OCI-LY1 (cell line): Measurements from ENCODE around the gene SLC25A10.

Experiments
- H2AFZ ChIP-seq: fragments of 200-600 bp; sonication (generic), shearing (Covaris generic); 2 replicates; pipeline ENCODE4 v1.6.0; 2014; ENCODE audit warnings: antibody characterized with exemption, mild to moderate bottlenecking, low read length
- H3F3A ChIP-seq: fragments of 200-600 bp; sonication (generic), shearing (Covaris generic); 2 replicates; pipeline ENCODE4 v1.6.0; 2014; ENCODE audit warnings: mild to moderate bottlenecking, antibody characterized with exemption, low read length, moderate library complexity; ENCODE audit not compliant: insufficient read depth
- H3K27ac ChIP-seq: fragments of 200-600 bp; sonication (generic); 2 replicates; pipeline ENCODE4 v1.5.1; 2014; ENCODE audit warnings: low read length, mixed run types, mild to moderate bottlenecking, low read depth; ENCODE audit not compliant: poor library complexity, severe bottlenecking
- H3K27me3 ChIP-seq: fragments of 200-600 bp; sonication (generic); 2 replicates; pipeline ENCODE4 v1.6.0; 2014; ENCODE audit warnings: antibody characterized with exemption, mild to moderate bottlenecking, low read length, moderate library complexity; ENCODE audit not compliant: insufficient read depth
- H3K36me3 ChIP-seq: fragments of 200-600 bp; sonication (generic); 2 replicates; pipeline ENCODE4 v1.6.1; 2014; ENCODE audit warnings: mild to moderate bottlenecking, antibody characterized with exemption, low read length, moderate library complexity, mixed read lengths; ENCODE audit not compliant: insufficient read depth
- H3K4me1 ChIP-seq: fragments of 200-600 bp; sonication (generic); 2 replicates; pipeline ENCODE4 v1.5.1; 2014; ENCODE audit warnings: mild to moderate bottlenecking, low read length, moderate library complexity; ENCODE audit not compliant: insufficient read depth, severe bottlenecking
- H3K4me2 ChIP-seq: fragments of 200-600 bp; sonication (generic), shearing (Covaris generic); 2 replicates; pipeline ENCODE4 v1.6.1; 2014; ENCODE audit warnings: low read length
- H3K4me3 ChIP-seq: fragments of 200-600 bp; sonication (generic); 2 replicates; pipeline ENCODE4 v1.5.1; 2014; ENCODE audit warnings: low read length, low read depth, mild to moderate bottlenecking, mixed read lengths; ENCODE audit not compliant: poor library complexity, severe bottlenecking
- H3K79me2 ChIP-seq: fragments of 200-600 bp; shearing (Covaris generic); 2 replicates; pipeline ENCODE4 v1.6.1; 2016; ENCODE audit warnings: mixed run types, low read length, mixed read lengths; ENCODE audit not compliant: insufficient read depth
- H3K9ac ChIP-seq: fragments of 200-600 bp; sonication (generic), shearing (Covaris generic); 2 replicates; pipeline ENCODE4 v1.6.1; 2014; ENCODE audit warnings: mild to moderate bottlenecking, low read length, mixed read lengths
- H3K9me2 ChIP-seq: fragments of 200-600 bp; sonication (generic), shearing (Covaris generic); 2 replicates; pipeline ENCODE4 v1.6.1; 2014; ENCODE audit warnings: low read depth, mild to moderate bottlenecking, low read length, mixed read lengths
- H3K9me3 ChIP-seq: fragments of 200-600 bp; shearing (Covaris generic); 2 replicates; pipeline ENCODE4 v1.6.1; 2014; ENCODE audit warnings: low read length, mixed read lengths
- H4K20me1 ChIP-seq: fragments of 200-600 bp; sonication (generic), shearing (Covaris generic); 2 replicates; pipeline ENCODE4 v1.6.0; 2016; ENCODE audit warnings: mild to moderate bottlenecking, low read length; ENCODE audit not compliant: insufficient read depth
- CTCF ChIP-seq: fragments of 200-600 bp; sonication (generic), shearing (Covaris generic); IDR thresholded peaks from 2 replicates; pipeline ENCODE4 v1.5.1; 2017; ENCODE audit warnings: mild to moderate bottlenecking, antibody characterized with exemption, low read length, moderate library complexity, mixed read lengths
- EZH2 ChIP-seq: fragments of 200-600 bp; sonication (generic), shearing (Covaris generic); IDR thresholded peaks from 2 replicates; pipeline ENCODE4 v1.8.0; 2017; ENCODE audit warnings: borderline replicate concordance, mixed run types, mild to moderate bottlenecking, antibody characterized with exemption, low read length, moderate library complexity, mixed read lengths

SLC25A10 gene

DNA sequence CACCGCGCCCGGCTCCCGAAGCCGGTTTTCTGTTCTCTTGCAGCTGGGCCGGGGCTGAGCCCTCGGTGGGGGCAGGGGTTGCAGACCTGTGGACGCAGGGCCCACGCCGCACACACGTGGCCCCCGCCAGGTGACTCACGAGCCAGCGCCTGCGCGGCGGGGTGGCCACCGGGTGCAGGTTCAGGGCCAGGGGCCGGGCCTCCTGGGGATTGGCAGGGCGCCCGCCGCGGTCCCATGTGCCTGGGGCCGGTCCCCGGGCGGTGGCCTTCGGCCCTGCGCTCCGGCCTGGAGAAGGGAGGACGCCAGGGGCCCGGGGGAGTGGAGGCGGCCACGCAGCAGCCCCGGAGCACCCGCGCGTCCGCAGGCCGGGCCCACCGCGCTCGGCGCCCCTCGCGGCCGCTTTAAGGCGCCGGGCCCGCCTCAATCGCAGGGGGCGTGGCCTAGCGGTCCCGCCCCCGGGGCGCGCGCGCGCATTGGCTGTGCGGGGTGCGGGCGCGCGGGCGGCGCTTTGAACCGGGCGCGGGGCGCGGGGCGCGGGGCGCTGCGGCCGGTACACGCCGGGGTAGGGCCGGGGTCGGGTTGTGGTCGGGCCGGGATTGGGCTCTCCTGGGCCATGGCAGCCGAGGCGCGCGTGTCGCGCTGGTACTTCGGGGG lies at the start of gene SLC25A10:
TSS of gene SLC25A10 (plus strand) at position 471 of the 654 bp plus-strand sequence. CDS start at position 614, 143 bp downstream.
- Histone ChIP-seq H3K27ac (peak within 1 kb of the TSS; percentile 73), H3K79me2 (no peaks in the 10 kb centered on the region), H3K27me3 (no peaks in the 10 kb centered on the region), H3K4me2 (peak within 1 kb of the TSS; percentile 96), H3K4me1 (peaks cover 36% of the 10 kb centered on the region), H4K20me1 (no peaks in the 10 kb centered on the region), H3K9ac (peak within 1 kb of the TSS; percentile 75), H3K4me3 (peak within 1 kb of the TSS; percentile 92), H3K9me3 (no peaks in the 10 kb centered on the region), H2AFZ (no peak within 1 kb of the TSS), H3K36me3 (peaks cover 20% of the 10 kb centered on the region), H3K9me2 (no peaks in the 10 kb centered on the region), H3F3A (0 out of 2 replicates have a peak, but pooled peaks cover 4% of the 10 kb centered on the region)
- no peak for TF ChIP-seq CTCF
- no peak for TF ChIP-seq EZH2

DNA sequence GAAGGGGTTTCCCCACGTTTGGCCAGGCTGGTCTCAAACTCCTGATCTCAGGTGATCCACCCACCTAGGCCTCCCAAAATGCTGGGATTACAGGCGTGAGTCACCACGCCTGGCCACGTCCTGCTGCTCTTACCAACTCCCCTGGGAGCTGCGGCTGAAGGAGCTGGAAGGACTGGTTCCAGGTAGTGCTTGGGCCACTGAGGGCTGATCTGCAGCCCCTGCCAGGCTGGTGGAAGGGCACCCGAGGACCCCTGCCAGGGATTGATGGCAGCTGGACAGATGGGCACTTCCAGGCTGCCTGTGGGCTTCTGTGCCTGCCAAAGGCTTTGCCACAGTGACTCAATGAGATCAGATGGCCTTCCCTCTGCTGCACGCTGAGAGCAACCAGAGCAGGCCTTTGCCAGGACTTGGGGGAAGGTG lies 48.0 kb upstream of the SLC25A10 start:
- Histone ChIP-seq H3K9me2 (no peaks in the 10 kb centered on the region), H3K79me2 (no peaks in the 10 kb centered on the region; the same call in 1 of the 2 replicates), H3K27me3 (no peaks in the 10 kb centered on the region), H3K27ac (no peak overlapping the region), H3K4me2 (no peak overlapping the region), H4K20me1 (no peaks in the 10 kb centered on the region), H3K9ac (no peak overlapping the region), H3K9me3 (no peaks in the 10 kb centered on the region), H2AFZ (no peak overlapping the region), H3K4me3 (no peak overlapping the region), H3K4me1 (peaks cover 24% of the 10 kb centered on the region), H3F3A (no peaks in the 10 kb centered on the region), H3K36me3 (peaks cover 28% of the 10 kb centered on the region)
- TF ChIP-seq EZH2 = no peak
- no peak for TF ChIP-seq CTCF

GRCh38 chr17:81665205-81666091 lies 46.6 kb upstream of the SLC25A10 start:
- no peaks in the 10 kb centered on the region; the same call in 1 of the 2 replicates for H3K79me2 ChIP-seq
- no peak overlapping the region for H2AFZ ChIP-seq

More at GRCh38 chr17:81665205-81666091, 46.6 kb upstream of the SLC25A10 start:
- TF ChIP-seq CTCF = no peak
- TF ChIP-seq EZH2 = no peak
- H3K9me2 ChIP-seq = no peaks in the 10 kb centered on the region
- peak overlapping the region; percentile 94 for H3K9ac ChIP-seq
- H4K20me1 ChIP-seq = no peaks in the 10 kb centered on the region
- no peaks in the 10 kb centered on the region for H3F3A ChIP-seq
- H3K27me3 ChIP-seq = no peaks in the 10 kb centered on the region
- peaks cover 40% of the 10 kb centered on the region for H3K36me3 ChIP-seq
- no peaks in the 10 kb centered on the region for H3K9me3 ChIP-seq
- H3K4me2 ChIP-seq = peak overlapping the region; percentile 85
- peak overlapping the region; percentile 82 for H3K4me3 ChIP-seq
- H3K27ac ChIP-seq = peak overlapping the region; percentile 29
- H3K4me1 ChIP-seq = peaks cover 24% of the 10 kb centered on the region
